HCT116 (cell line): Measurements from ENCODE around the gene OPRD1. TPM values are rescaled to one million over a fixed set of nuclear protein-coding genes. Genes with fewer than 3 reads are reported as not detected.
A peak's percentile ranks its signal among the peaks of the same experiment; 100 is the strongest.

ENCODE experiments used
- ATAC-seq: fragments of 200-7000 bp; cut with Tn5 transposase; 2 replicates; pipeline ENCODE4 v1.9.1; 2020; ENCODE audit warnings: mild to moderate bottlenecking, moderate library complexity
- BruUV-seq: library from RNA; stranded (reverse); fragments of 400-500 nt; replicated peaks from 2 replicates; lab custom pipeline; 2021; lab: Mats Ljungman, UMichigan
- CTCF ChIA-PET: fragments of 300-600 bp; sonication (Branson Sonifier 250); formaldehyde crosslinking; loops from one replicate; lab custom pipeline; 2021; ENCODE audit warnings: antibody characterized with exemption; lab: Charles Lee
- POLR2A ChIA-PET: fragments of 300-600, 350-600 bp; sonication (Branson Sonifier 250); formaldehyde crosslinking; loops from one replicate; lab custom pipeline; 2021; ENCODE audit warnings: antibody characterized with exemption; lab: Charles Lee
- RAD21 ChIA-PET, 2 experiments: fragments of 300-600 bp; sonication (Branson Sonifier 250); formaldehyde crosslinking; loops; one replicate each; lab custom pipeline; 2023; ENCODE audit warnings: low total read pairs in 2 of 2; ENCODE audit not compliant: uncharacterized antibody in 2 of 2, unreplicated experiment in 2 of 2, low non-redundant PET in 1 of 2; lab: Charles Lee
- DNase-seq: peaks from one replicate; pipeline ENCODE4 v3.0.0-alpha.2; 2010; ENCODE audit warnings: low read depth, low spot score
- H2AFZ ChIP-seq: fragments of 200-600 bp; shearing (Covaris generic), sonication (generic); 2 replicates; pipeline ENCODE4 v1.6.1; 2017; ENCODE audit warnings: low read depth, mixed run types, mixed read lengths, antibody characterized with exemption, low read length; ENCODE audit not compliant: poor library complexity, severe bottlenecking
- H3K27ac ChIP-seq: 2 replicates; pipeline ENCODE4 v1.5.1; 2012; ENCODE audit warnings: low read depth, low read length
- H3K27me3 ChIP-seq: fragments of 200-600 bp; sonication (generic); 2 replicates; pipeline ENCODE4 v1.6.1; 2016; ENCODE audit warnings: mixed run types, low read length, mixed read lengths; ENCODE audit not compliant: insufficient read depth
- H3K36me3 ChIP-seq, 2 experiments: fragments of 200-500 bp in 1 of 2; fragments of 200-600 bp in 1 of 2; sonication (Bioruptor generic) in 1 of 2; sonication (generic) in 1 of 2; 2 replicates each; pipeline versions ENCODE4 v1.5.1 to v1.6.1; 2014 to 2016; ENCODE audit warnings: low read length in 2 of 2, inconsistent platforms in 1 of 2, mixed read lengths in 1 of 2, mixed run types in 1 of 2; ENCODE audit not compliant: insufficient read depth in 2 of 2, control insufficient read depth in 1 of 2
- H3K4me1 ChIP-seq, 2 experiments: fragments of 200-600 bp in 1 of 2; sonication (generic) in 1 of 2; 2 replicates each; pipeline versions ENCODE4 v1.5.1 to v1.6.1; 2012 to 2017; ENCODE audit warnings: low read length in 2 of 2, inconsistent platforms in 1 of 2, mild to moderate bottlenecking in 1 of 2, mixed read lengths in 1 of 2, mixed run types in 1 of 2, moderate library complexity in 1 of 2; ENCODE audit not compliant: insufficient read depth in 2 of 2, control insufficient read depth in 1 of 2
- H3K4me2 ChIP-seq: fragments of 200-600 bp; sonication (generic); 2 replicates; pipeline ENCODE4 v1.6.1; 2017; ENCODE audit warnings: mixed run types, low read length, mixed read lengths
- H3K4me3 ChIP-seq, 2 experiments: fragments of 200-600 bp in 1 of 2; sonication (generic) in 1 of 2; replicated peaks in 1 of 2; 2 replicates each; pipeline ENCODE4 v1.5.1; 2011 to 2016; ENCODE audit warnings: low read length in 2 of 2, control low read depth in 1 of 2, low read depth in 1 of 2, mild to moderate bottlenecking in 1 of 2, mixed read lengths in 1 of 2, mixed run types in 1 of 2
- H3K79me2 ChIP-seq: fragments of 200-600 bp; sonication (generic); 2 replicates; pipeline ENCODE4 v1.6.1; 2017; ENCODE audit warnings: mild to moderate bottlenecking, mixed run types, low read length, moderate library complexity, mixed read lengths; ENCODE audit not compliant: insufficient read depth
- H3K9ac ChIP-seq: fragments of 200-600 bp; sonication (generic); 2 replicates; pipeline ENCODE4 v1.6.1; 2016; ENCODE audit warnings: low read length, mixed read lengths
- H3K9me2 ChIP-seq: fragments of 200-600 bp; sonication (generic), shearing (Covaris generic); 2 replicates; pipeline ENCODE4 v1.6.1; 2017; ENCODE audit warnings: mixed run types, mild to moderate bottlenecking, moderate library complexity; ENCODE audit not compliant: insufficient read depth
- H3K9me3 ChIP-seq, 2 experiments: fragments of 200-500 bp in 1 of 2; fragments of 200-600 bp in 1 of 2; sonication (Bioruptor generic) in 1 of 2; sonication (generic) in 1 of 2; 2 replicates each; pipeline ENCODE4 v1.6.1; 2014 to 2017; ENCODE audit warnings: low read length in 2 of 2, mixed read lengths in 2 of 2, inconsistent platforms in 1 of 2, low read depth in 1 of 2, mild to moderate bottlenecking in 1 of 2, mixed run types in 1 of 2, moderate library complexity in 1 of 2; ENCODE audit not compliant: control insufficient read depth in 1 of 2, insufficient read depth in 1 of 2
- H4K20me1 ChIP-seq: fragments of 200-600 bp; sonication (generic), shearing (Covaris generic); 2 replicates; pipeline ENCODE4 v1.6.1; 2017; ENCODE audit warnings: mixed run types, mild to moderate bottlenecking, moderate library complexity; ENCODE audit not compliant: insufficient read depth
- EGR1 ChIP-seq: IDR thresholded peaks from 2 replicates; pipeline ENCODE4 v1.6.1; 2012; ENCODE audit warnings: low read depth
- RAD21 ChIP-seq: IDR thresholded peaks from 2 replicates; pipeline ENCODE4 v1.6.1; 2012; ENCODE audit warnings: low read depth, mild to moderate bottlenecking
- ZFX ChIP-seq: fragments of 450-650 bp; IDR thresholded peaks from 2 replicates; pipeline ENCODE4 v1.6.1; 2017
- intact Hi-C: fragments of 100-400 bp; cut with micrococcal nuclease; formaldehyde crosslinking; loops from 2 replicates; pipeline ENCODE4 v1.10.0; 2022
- total RNA-seq: library from RNA; stranded (reverse); gene quantifications from one replicate; pipeline ENCODE4 v1.2.1, GENCODE V29; 2021; ENCODE audit not compliant: unreplicated experiment
- TF ChIP-seq, protein P1 (sequence below), 3 experiments: fragments of 200-600 bp in 1 of 3; sonication (generic) in 1 of 3; IDR thresholded peaks in 2 of 3; conservative IDR thresholded peaks in 1 of 3; 2 replicates each; pipeline ENCODE4 v1.5.1; 2012 to 2017; ENCODE audit warnings: low read depth in 2 of 3, low read length in 2 of 3, antibody characterized with exemption in 1 of 3, borderline replicate concordance in 1 of 3, control low read depth in 1 of 3, mild to moderate bottlenecking in 1 of 3, mixed read lengths in 1 of 3, mixed run types in 1 of 3, moderate library complexity in 1 of 3; ENCODE audit not compliant: insufficient read depth in 1 of 3

OPRD1 gene
- total RNA-seq, 1 experiment from 2014 or later = not detected

DNA sequence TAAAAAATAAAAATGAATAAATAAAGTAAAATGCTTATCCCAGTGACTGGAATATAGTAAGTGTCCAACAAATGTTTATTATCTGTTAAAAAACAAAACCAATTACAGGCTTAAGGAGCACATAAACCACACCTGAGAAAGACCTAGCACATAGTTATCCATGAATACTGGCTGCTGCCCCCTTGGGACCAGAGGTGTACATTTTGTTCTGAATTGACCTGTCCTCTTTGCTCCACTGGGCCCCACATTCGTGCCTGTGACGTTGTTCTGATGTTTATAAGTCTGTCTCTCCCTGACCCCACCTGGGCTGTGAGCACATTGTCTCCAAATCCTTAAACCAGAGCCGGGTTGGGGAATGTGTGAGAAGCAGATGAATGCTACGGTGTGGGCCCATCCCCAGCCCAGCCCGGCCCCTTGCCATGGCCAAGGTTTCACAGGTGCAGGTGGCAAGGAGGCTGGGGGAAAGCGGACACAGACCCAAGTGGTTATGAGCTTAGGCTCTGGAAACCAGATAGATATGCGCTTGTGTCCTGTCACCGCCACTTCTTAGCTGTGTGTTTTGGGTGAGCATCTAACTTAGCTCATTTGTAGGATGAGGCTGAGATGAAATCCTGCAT is 29.1 kb downstream of the OPRD1 start:
- H3K4me3 ChIP-seq = no peak overlapping the region
- ChIA-PET CTCF (interaction anchor here (1.6 kb wide), 1 partner anchor 56 kb away, joined by 4 read pairs; no protein-coding TSS in a partner anchor), POLR2A (no interaction called here), RAD21 (no interaction called here)
- H3K27ac ChIP-seq = no peak overlapping the region
- no peaks in the 10 kb centered on the region for H4K20me1 ChIP-seq
- H3K27me3 ChIP-seq = 0 out of 2 replicates have a peak, but pooled peaks cover 3% of the 10 kb centered on the region
- H3K4me1 ChIP-seq = peaks cover 1 to 5% of the 10 kb centered on the region in 2 experiments; a peak in 3 of 4 replicates
- H3K79me2 ChIP-seq = no peaks in the 10 kb centered on the region
- BruUV-seq = no TSS peak
- H3K4me2 ChIP-seq = no peak overlapping the region
- H3K9me2 ChIP-seq = no peaks in the 10 kb centered on the region
- intact Hi-C loops = no loop called here
- H3K36me3 ChIP-seq = no peaks in the 10 kb centered on the region
- ATAC-seq (peak; percentile 54), DNase-seq (no peak)
- no peak overlapping the region for H3K9ac ChIP-seq
- H3K9me3 ChIP-seq = no peaks in the 10 kb centered on the region
- no peak overlapping the region for H2AFZ ChIP-seq
- TF ChIP-seq, protein P1, sequence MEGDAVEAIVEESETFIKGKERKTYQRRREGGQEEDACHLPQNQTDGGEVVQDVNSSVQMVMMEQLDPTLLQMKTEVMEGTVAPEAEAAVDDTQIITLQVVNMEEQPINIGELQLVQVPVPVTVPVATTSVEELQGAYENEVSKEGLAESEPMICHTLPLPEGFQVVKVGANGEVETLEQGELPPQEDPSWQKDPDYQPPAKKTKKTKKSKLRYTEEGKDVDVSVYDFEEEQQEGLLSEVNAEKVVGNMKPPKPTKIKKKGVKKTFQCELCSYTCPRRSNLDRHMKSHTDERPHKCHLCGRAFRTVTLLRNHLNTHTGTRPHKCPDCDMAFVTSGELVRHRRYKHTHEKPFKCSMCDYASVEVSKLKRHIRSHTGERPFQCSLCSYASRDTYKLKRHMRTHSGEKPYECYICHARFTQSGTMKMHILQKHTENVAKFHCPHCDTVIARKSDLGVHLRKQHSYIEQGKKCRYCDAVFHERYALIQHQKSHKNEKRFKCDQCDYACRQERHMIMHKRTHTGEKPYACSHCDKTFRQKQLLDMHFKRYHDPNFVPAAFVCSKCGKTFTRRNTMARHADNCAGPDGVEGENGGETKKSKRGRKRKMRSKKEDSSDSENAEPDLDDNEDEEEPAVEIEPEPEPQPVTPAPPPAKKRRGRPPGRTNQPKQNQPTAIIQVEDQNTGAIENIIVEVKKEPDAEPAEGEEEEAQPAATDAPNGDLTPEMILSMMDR (IDR thresholded peaks at IDR 0.05 in 2 of 3, conservative IDR thresholded peaks at IDR 0.05 in 1 of 3; ENCODE audit: borderline replicate concordance in 1 of 3, insufficient read depth in 1 of 3, low read depth in 2 of 3, low read length in 2 of 3) = peak in 2 of 3 experiments; percentile 11 to 22; a peak in 1 of 6 replicates
- TF ChIP-seq ZFX = no peak

DNA sequence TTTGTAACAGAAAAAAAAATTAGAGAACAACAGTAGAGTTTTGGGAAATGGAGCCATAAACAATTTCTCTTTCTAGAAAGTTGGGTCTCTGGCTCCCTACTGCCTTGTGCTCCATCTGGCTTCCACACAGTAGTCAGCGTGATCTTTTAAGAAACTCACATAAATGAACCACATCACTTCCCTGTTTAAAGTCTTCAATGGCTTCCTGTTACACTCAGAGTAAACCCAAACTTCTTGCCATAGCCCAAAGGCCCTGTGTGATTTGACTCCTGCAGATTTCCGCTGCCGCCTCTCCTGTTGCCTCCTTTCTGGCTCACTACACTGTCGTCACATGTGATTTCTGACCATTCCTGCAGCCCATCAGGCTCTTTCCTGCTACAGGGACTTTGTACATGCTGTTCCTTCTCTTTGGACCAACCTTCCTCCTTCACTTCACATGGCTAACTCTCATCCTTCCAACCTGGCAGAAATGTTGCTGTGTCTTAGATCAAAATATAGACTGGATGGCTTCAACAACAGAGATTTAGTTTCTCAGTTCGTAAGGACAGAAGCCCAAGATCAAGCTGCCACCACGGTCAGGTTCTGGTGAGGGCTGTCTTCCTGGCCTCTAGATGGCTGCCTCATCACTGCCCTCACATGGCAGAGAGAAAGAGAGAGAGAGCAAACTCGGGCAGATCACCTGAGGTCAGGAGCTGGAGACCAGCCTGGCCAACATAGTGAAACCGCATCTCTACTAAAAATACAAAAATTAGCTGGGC is 34.0 kb downstream of the OPRD1 start:
- CTCF ChIA-PET = interaction anchor here (0.6 to 1.1 kb wide), 4 partner anchors 14 to 203 kb away, joined by 3 to 8 read pairs (median 5); partner anchors contain the start of gene TAF12
- no peaks in the 10 kb centered on the region for H3K36me3 ChIP-seq
- TF ChIP-seq EGR1 = no peak
- peak; percentile 60 for TF ChIP-seq RAD21
- TF ChIP-seq, protein P1 (IDR thresholded peaks at IDR 0.05 in 2 of 3, conservative IDR thresholded peaks at IDR 0.05 in 1 of 3; ENCODE audit: borderline replicate concordance in 1 of 3, insufficient read depth in 1 of 3, low read depth in 2 of 3, low read length in 2 of 3) = peak; percentile 44 to 58 (median 45); a peak in 5 of 6 replicates
- TF ChIP-seq, all 23 proteins: peak for 2
- intact Hi-C loops = loop anchor here (1.0 kb wide), 1 partner anchor 61 kb away; no protein-coding TSS in a partner anchor
- Histone ChIP-seq H3K9me2 (no peaks in the 10 kb centered on the region), H3K9ac (no peak overlapping the region), H3K27ac (0 out of 2 replicates have a peak overlapping the region, but pooled peaks have one; percentile 3), H4K20me1 (no peaks in the 10 kb centered on the region), H3K4me2 (peak overlapping the region; percentile 40), H2AFZ (peak overlapping the region; percentile 93), H3K9me3 (no peaks in the 10 kb centered on the region), H3K4me3 (no peak overlapping the region), H3K79me2 (no peaks in the 10 kb centered on the region), H3K4me1 (peaks cover 2 to 11% of the 10 kb centered on the region in 2 experiments; a peak in 3 of 4 replicates), H3K27me3 (no peaks in the 10 kb centered on the region)
- ATAC-seq (peak; percentile 99), DNase-seq (peak; percentile 48)
- BruUV-seq = no TSS peak
- ChIA-PET POLR2A (interaction anchor here (0.6 to 1.9 kb wide), 2 partner anchors 16 to 198 kb away, joined by 3 to 10 read pairs; partner anchors contain the start of gene RNU11), RAD21 (interaction anchor here (0.7 to 1.0 kb wide), 5 partner anchors 31 to 61 kb away, joined by 3 to 7 read pairs (median 5); no protein-coding TSS in a partner anchor)
